HUES64 (cell line): ENCODE data around the gene TANGO6.

Experiments used
- H3K27ac ChIP-seq: 2 replicates; pipeline ENCODE4 v1.7.0; 2013; ENCODE audit warnings: low read depth, low read length, inconsistent platforms
- H3K27me3 ChIP-seq: 2 replicates; pipeline ENCODE4 v1.6.1; 2013; ENCODE audit warnings: mild to moderate bottlenecking, low read length; ENCODE audit not compliant: insufficient read depth
- H3K36me3 ChIP-seq: 2 replicates; pipeline ENCODE4 v1.6.1; 2013; ENCODE audit warnings: mild to moderate bottlenecking, low read length; ENCODE audit not compliant: insufficient read depth
- H3K4me1 ChIP-seq: 2 replicates; pipeline ENCODE4 v1.6.1; 2013; ENCODE audit warnings: mild to moderate bottlenecking, low read length, moderate library complexity; ENCODE audit not compliant: insufficient read depth
- H3K4me3 ChIP-seq: 2 replicates; pipeline ENCODE4 v1.5.1; 2013; ENCODE audit warnings: mild to moderate bottlenecking, low read length, moderate library complexity
- H3K9ac ChIP-seq: 2 replicates; pipeline ENCODE4 v1.6.1; 2013; ENCODE audit warnings: mild to moderate bottlenecking, low read depth, low read length
- H3K9me3 ChIP-seq: 2 replicates; pipeline ENCODE4 v1.6.1; 2013; ENCODE audit warnings: low read depth, low read length; ENCODE audit not compliant: insufficient read depth
- WGBS: fragments of 150-250, 120-280 bp; methylation state at CpG from one replicate; pipeline ENCODE4 v1.1.7; 2013; ENCODE audit warnings: missing lambda C conversion rate; 5-methylcytosine and 5-hydroxymethylcytosine counted together

TANGO6 gene

GRCh38 chr16:68892898-68893297, 49.6 kb downstream of the TANGO6 start:
- Histone ChIP-seq H3K9ac (no peak overlapping the region), H3K9me3 (no peaks in the 10 kb centered on the region), H3K4me1 (no peaks in the 10 kb centered on the region), H3K27me3 (no peaks in the 10 kb centered on the region), H3K27ac (no peak overlapping the region), H3K36me3 (no peaks in the 10 kb centered on the region), H3K4me3 (no peak overlapping the region)
- 90% methylated on average over 2 of the region's 2 CpGs for WGBS

GRCh38 chr16:68893710-68894705, 50.7 kb downstream of the TANGO6 start:
- Histone ChIP-seq H3K4me1 (no peaks in the 10 kb centered on the region), H3K9ac (no peak overlapping the region), H3K27ac (no peak overlapping the region), H3K4me3 (no peak overlapping the region), H3K9me3 (no peaks in the 10 kb centered on the region), H3K36me3 (no peaks in the 10 kb centered on the region), H3K27me3 (no peaks in the 10 kb centered on the region)
- WGBS: 83% methylated on average over 10 of the region's 11 CpGs

- no peaks in the 10 kb centered on the region for H3K36me3 ChIP-seq
- H3K27me3 ChIP-seq: no peaks in the 10 kb centered on the region
- no peak overlapping the region for H3K4me3 ChIP-seq
- H3K27ac ChIP-seq: no peak overlapping the region
- 94% methylated on average over 4 of the region's 5 CpGs for WGBS
- H3K4me1 ChIP-seq: no peaks in the 10 kb centered on the region
- H3K9ac ChIP-seq: no peak overlapping the region
- no peaks in the 10 kb centered on the region for H3K9me3 ChIP-seq
These were observed 51.4 kb downstream of the TANGO6 start for GRCh38 chr16:68894714-68895113.

GRCh38 chr16:68898026-68898425, 54.7 kb downstream of the TANGO6 start:
- H3K36me3 ChIP-seq: peaks cover 3% of the 10 kb centered on the region; the same call in 1 of the 2 replicates
- peaks cover 12% of the 10 kb centered on the region for H3K4me1 ChIP-seq
- H3K4me3 ChIP-seq: no peak overlapping the region
- no peaks in the 10 kb centered on the region for H3K9me3 ChIP-seq
- H3K9ac ChIP-seq: no peak overlapping the region
- H3K27me3 ChIP-seq: no peaks in the 10 kb centered on the region
- WGBS: 98% methylated on average over 4 of the region's 4 CpGs
- no peak overlapping the region for H3K27ac ChIP-seq

GRCh38 chr16:68900009-68900408, 56.7 kb downstream of the TANGO6 start:
- no peak overlapping the region for H3K4me3 ChIP-seq
- no peaks in the 10 kb centered on the region for H3K27me3 ChIP-seq
- H3K9ac ChIP-seq: no peak overlapping the region
- no peaks in the 10 kb centered on the region for H3K9me3 ChIP-seq
- H3K36me3 ChIP-seq: peaks cover 3% of the 10 kb centered on the region; the same call in 1 of the 2 replicates
- WGBS: 94% methylated on average over 4 of the region's 4 CpGs
- H3K4me1 ChIP-seq: peaks cover 13% of the 10 kb centered on the region
- H3K27ac ChIP-seq: no peak overlapping the region

- peak overlapping the region; percentile 39; the same call in 1 of the 2 replicates for H3K27ac ChIP-seq
- 15% methylated on average over 5 of the region's 5 CpGs for WGBS
- H3K4me1 ChIP-seq: peaks cover 16% of the 10 kb centered on the region
- no peaks in the 10 kb centered on the region for H3K9me3 ChIP-seq
- no peak overlapping the region for H3K4me3 ChIP-seq
- peaks cover 3% of the 10 kb centered on the region; the same call in 1 of the 2 replicates for H3K36me3 ChIP-seq
- no peak overlapping the region for H3K9ac ChIP-seq
- H3K27me3 ChIP-seq: no peaks in the 10 kb centered on the region
These were observed 59.0 kb downstream of the TANGO6 start for GRCh38 chr16:68902003-68902968.

- Histone ChIP-seq H3K27ac (no peak overlapping the region), H3K9ac (no peak overlapping the region), H3K36me3 (peaks cover 3% of the 10 kb centered on the region; the same call in 1 of the 2 replicates), H3K9me3 (no peaks in the 10 kb centered on the region), H3K27me3 (no peaks in the 10 kb centered on the region), H3K4me1 (peaks cover 23% of the 10 kb centered on the region), H3K4me3 (no peak overlapping the region)
- WGBS: 85% methylated on average over 2 of the region's 2 CpGs
These were observed 59.6 kb downstream of the TANGO6 start for GRCh38 chr16:68902969-68903345.

- no peak overlapping the region for H3K9ac ChIP-seq
- H3K4me3 ChIP-seq: no peak overlapping the region
- no peaks in the 10 kb centered on the region for H3K9me3 ChIP-seq
- peaks cover 20% of the 10 kb centered on the region for H3K36me3 ChIP-seq
- 67% methylated on average over 3 of the region's 3 CpGs for WGBS
- H3K4me1 ChIP-seq: peaks cover 23% of the 10 kb centered on the region
- no peaks in the 10 kb centered on the region for H3K27me3 ChIP-seq
- no peak overlapping the region for H3K27ac ChIP-seq
These were observed 64.0 kb downstream of the TANGO6 start for GRCh38 chr16:68907297-68907696.

- WGBS: 55% methylated on average over 3 of the region's 3 CpGs
- Histone ChIP-seq H3K27ac (no peak overlapping the region; the same call in 1 of the 2 replicates), H3K36me3 (peaks cover 19% of the 10 kb centered on the region), H3K4me3 (no peak overlapping the region), H3K9me3 (no peaks in the 10 kb centered on the region), H3K9ac (no peak overlapping the region), H3K4me1 (peaks cover 20% of the 10 kb centered on the region), H3K27me3 (no peaks in the 10 kb centered on the region)
These were observed 64.5 kb downstream of the TANGO6 start for GRCh38 chr16:68907781-68908181.

GRCh38 chr16:68909099-68909733, 65.9 kb downstream of the TANGO6 start:
- Histone ChIP-seq H3K4me1 (peaks cover 17% of the 10 kb centered on the region), H3K4me3 (no peak overlapping the region), H3K9ac (no peak overlapping the region), H3K27me3 (no peaks in the 10 kb centered on the region), H3K27ac (no peak overlapping the region), H3K9me3 (no peaks in the 10 kb centered on the region), H3K36me3 (peaks cover 16% of the 10 kb centered on the region)
- WGBS: 95% methylated on average over 8 of the region's 8 CpGs
